Measurements from ENCODE around the gene CLASP2.
A peak's percentile ranks its signal among the peaks of the same experiment; 100 is the strongest.

CLASP2 gene

DNA sequence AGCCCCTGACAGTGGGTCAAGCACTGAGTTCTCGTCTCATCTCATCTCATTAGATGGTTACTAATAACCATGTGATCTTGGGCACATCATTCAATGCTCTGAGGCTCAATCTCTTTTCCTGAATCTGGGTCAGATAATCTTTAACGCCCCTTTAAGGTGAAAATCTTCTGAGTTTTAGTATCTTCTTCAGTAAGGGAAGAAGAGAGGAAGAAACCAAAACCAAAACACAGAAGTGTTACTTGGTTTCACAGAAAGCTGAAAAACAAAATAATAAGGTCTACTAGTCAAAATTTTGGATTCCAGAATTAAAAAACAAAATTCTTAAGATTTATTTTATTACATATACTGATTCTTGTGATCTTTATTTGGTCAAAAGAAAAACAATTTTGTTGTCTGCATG is 78.2 kb downstream of the CLASP2 start:
- Mint-ChIP-seq H3K27ac (no peak overlapping the region), H3K4me3 (no peak overlapping the region), H3K36me3 (peaks cover 6% of the 10 kb centered on the region), H3K9me3 (no peaks in the 10 kb centered on the region), H3K4me1 (no peaks in the 10 kb centered on the region), H3K27me3 (no peaks in the 10 kb centered on the region)
- DNase-seq (ENCODE audit: low spot score in 2 of 2) (no peak), ATAC-seq (ENCODE audit: low read depth) (no peak)

DNA sequence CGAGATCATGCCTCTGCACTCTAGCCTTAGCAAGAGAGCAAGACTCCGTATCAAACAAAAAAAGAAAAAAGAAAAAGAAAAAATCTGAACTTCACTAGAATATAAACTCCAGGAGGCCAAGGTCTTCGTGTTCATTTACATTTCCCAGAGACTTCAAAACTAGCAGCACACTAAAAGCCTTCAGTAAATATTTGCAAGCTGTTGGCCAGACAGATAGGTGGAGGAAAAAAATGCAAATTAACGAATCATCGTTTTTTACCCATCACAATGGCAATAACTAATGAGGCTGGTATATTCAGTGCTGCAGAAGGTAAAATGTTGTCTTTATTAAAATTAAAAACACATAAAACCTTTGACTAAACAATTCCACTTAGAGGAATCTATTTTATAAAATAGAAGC is 80.6 kb downstream of the CLASP2 start:
- ATAC-seq (ENCODE audit: low read depth) (no peak), DNase-seq (ENCODE audit: low spot score in 2 of 2) (no peak)
- H3K4me1 Mint-ChIP-seq, result no peaks in the 10 kb centered on the region
- no peaks in the 10 kb centered on the region for H3K9me3 Mint-ChIP-seq
- H3K36me3 Mint-ChIP-seq, result peaks cover 11% of the 10 kb centered on the region
- no peak overlapping the region for H3K27ac Mint-ChIP-seq
- no peak overlapping the region for H3K4me3 Mint-ChIP-seq
- H3K27me3 Mint-ChIP-seq, result no peaks in the 10 kb centered on the region

DNA sequence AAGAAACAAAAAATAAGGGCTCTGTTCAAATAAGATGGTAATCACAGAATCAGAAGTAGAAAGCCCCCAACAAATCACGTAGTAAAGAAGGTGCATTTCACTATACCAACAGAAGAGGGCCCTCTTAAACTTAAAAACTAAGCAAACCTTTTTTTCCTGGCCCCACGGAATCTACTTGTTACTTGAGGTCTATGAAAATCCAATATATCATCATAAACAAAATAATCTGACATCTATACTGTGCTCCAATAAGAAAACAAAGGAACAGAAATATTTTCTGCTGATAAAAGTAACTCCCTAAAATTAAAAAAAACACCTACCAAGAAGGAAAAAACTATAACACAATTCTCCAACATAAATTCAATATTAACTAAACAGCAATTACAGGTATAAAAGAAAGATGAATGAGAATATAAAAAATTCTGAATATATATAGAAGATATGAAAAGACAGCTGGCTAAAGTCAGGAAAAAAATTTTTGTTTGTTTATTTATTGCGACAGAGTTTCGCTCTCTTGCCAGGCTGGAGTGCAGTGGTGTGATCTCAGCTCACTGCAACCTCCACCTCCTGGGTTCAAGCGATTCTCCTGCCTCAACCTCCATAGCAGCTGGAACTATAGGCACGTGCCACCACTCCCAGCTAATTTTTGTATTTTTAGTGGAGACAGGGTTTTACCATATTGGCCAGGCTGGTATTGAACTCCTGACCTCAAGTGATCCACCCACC is 81.8 kb downstream of the CLASP2 start:
- peak in 1 of 2 donors; percentile 7 for DNase-seq (ENCODE audit: low spot score in 2 of 2)

DNA sequence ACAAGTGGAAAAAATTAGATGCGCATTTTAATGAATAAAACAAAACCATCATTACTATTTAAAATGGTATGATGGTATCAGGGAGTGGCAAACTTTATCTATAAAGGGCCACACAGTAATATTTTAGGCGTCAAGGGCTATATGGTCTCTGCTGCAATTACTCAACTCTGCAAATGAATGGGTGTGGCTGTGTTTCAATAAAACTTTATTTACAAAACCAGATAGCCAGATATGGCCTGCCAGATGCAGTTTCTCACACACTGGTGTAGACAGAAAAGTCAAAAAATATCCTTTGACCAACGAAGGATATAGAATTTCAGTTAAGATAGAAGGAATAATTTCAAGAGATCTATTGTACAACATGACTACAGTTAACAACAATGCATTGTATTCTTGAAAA is 83.8 kb downstream of the CLASP2 start:
- ATAC-seq (ENCODE audit: low read depth) (no peak), DNase-seq (ENCODE audit: low spot score in 2 of 2) (no peak)
- Mint-ChIP-seq H3K27ac (no peak overlapping the region), H3K36me3 (peaks cover 10% of the 10 kb centered on the region), H3K27me3 (no peaks in the 10 kb centered on the region), H3K9me3 (no peaks in the 10 kb centered on the region), H3K4me1 (no peaks in the 10 kb centered on the region), H3K4me3 (no peak overlapping the region)

More for the DNA sequence above, 81.8 kb downstream of the CLASP2 start:
- H3K4me1 Mint-ChIP-seq, result no peaks in the 10 kb centered on the region
- H3K27me3 Mint-ChIP-seq, result no peaks in the 10 kb centered on the region
- H3K36me3 Mint-ChIP-seq, result peaks cover 11% of the 10 kb centered on the region
- H3K9me3 Mint-ChIP-seq, result no peaks in the 10 kb centered on the region
- no peak overlapping the region for H3K27ac Mint-ChIP-seq
- H3K4me3 Mint-ChIP-seq, result no peak overlapping the region
- no peak for ATAC-seq (ENCODE audit: low read depth)

GRCh38 chr3:33629219-33629618 is 88.8 kb downstream of the CLASP2 start:
- Mint-ChIP-seq H3K9me3 (no peaks in the 10 kb centered on the region), H3K27ac (no peak overlapping the region), H3K4me1 (no peaks in the 10 kb centered on the region), H3K4me3 (no peak overlapping the region), H3K36me3 (peaks cover 10% of the 10 kb centered on the region), H3K27me3 (no peaks in the 10 kb centered on the region)
- no peak for ATAC-seq (ENCODE audit: low read depth)
- DNase-seq (ENCODE audit: low spot score in 2 of 2), result no peak

GRCh38 chr3:33624756-33625155 is 93.3 kb downstream of the CLASP2 start:
- no peaks in the 10 kb centered on the region for H3K27me3 Mint-ChIP-seq
- DNase-seq (ENCODE audit: low spot score in 2 of 2), result no peak
- peaks cover 21% of the 10 kb centered on the region for H3K36me3 Mint-ChIP-seq
- ATAC-seq (ENCODE audit: low read depth), result no peak
- H3K9me3 Mint-ChIP-seq, result no peaks in the 10 kb centered on the region
- H3K4me1 Mint-ChIP-seq, result no peaks in the 10 kb centered on the region
- no peak overlapping the region for H3K4me3 Mint-ChIP-seq
- no peak overlapping the region for H3K27ac Mint-ChIP-seq

DNA sequence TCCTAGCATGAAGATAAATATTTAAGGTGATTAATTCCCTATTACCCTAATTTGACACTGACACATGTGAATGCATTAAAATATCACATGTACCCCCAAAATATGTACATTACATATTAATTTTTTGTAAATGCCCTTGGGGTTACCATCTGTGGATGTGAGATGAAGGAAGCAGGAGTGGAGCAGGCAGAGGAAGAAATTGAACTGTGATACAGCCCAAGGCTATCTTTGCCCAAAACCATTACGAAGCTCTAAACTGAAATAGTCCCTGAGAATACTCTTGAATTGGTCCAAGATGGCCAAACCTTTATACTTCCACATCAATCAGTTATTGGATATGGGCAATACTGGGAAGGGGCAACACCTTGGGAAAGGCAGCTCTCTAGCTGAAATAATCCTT is 105.0 kb downstream of the CLASP2 start:
- Mint-ChIP-seq H3K9me3 (no peaks in the 10 kb centered on the region), H3K36me3 (peaks cover 38% of the 10 kb centered on the region), H3K27me3 (no peaks in the 10 kb centered on the region), H3K4me1 (no peaks in the 10 kb centered on the region), H3K4me3 (no peak overlapping the region), H3K27ac (no peak overlapping the region)
- no peak for DNase-seq (ENCODE audit: low spot score in 2 of 2)
- no peak for ATAC-seq (ENCODE audit: low read depth)

- peaks cover 38% of the 10 kb centered on the region for H3K36me3 Mint-ChIP-seq
- H3K9me3 Mint-ChIP-seq, result no peaks in the 10 kb centered on the region
- H3K27ac Mint-ChIP-seq, result no peak overlapping the region
- DNase-seq (ENCODE audit: low spot score in 2 of 2), result no peak
- ATAC-seq (ENCODE audit: low read depth), result no peak
- no peaks in the 10 kb centered on the region for H3K27me3 Mint-ChIP-seq
- H3K4me1 Mint-ChIP-seq, result no peaks in the 10 kb centered on the region
- H3K4me3 Mint-ChIP-seq, result no peak overlapping the region
Measured at GRCh38 chr3:33612607-33613006, 105.4 kb downstream of the CLASP2 start.

GRCh38 chr3:33602829-33603228 is 115.2 kb downstream of the CLASP2 start:
- no peaks in the 10 kb centered on the region for H3K27me3 Mint-ChIP-seq
- peaks cover 45% of the 10 kb centered on the region for H3K36me3 Mint-ChIP-seq
- DNase-seq (ENCODE audit: low spot score in 2 of 2), result no peak
- peaks cover 4% of the 10 kb centered on the region for H3K4me1 Mint-ChIP-seq
- H3K27ac Mint-ChIP-seq, result no peak overlapping the region
- no peak for ATAC-seq (ENCODE audit: low read depth)
- no peaks in the 10 kb centered on the region for H3K9me3 Mint-ChIP-seq
- H3K4me3 Mint-ChIP-seq, result no peak overlapping the region

DNA sequence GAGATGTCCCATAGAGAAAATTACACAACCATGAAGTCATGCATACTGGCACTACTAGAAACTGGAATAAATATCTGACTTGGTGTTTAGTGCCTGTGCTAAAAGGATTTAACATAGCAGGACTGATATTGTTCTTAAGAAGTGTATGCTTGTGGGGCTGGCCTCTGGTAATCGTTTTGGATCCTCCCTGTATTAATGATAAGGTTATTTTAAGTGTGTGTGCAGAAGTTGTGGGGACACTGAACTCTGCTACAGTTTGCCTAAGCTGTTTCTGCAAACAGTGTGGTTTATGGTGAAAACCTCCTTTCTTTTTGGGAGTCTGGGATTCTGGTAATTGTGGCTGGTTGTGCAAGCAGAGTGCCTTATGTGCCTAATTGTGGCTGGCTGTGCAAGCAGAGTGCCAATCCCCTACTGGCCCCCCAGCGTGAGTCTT is 120.8 kb downstream of the CLASP2 start:
- H3K27ac Mint-ChIP-seq, result peak overlapping the region; percentile 66
- no peak overlapping the region for H3K4me3 Mint-ChIP-seq
- H3K9me3 Mint-ChIP-seq, result no peaks in the 10 kb centered on the region
- peaks cover 4% of the 10 kb centered on the region for H3K4me1 Mint-ChIP-seq
- ATAC-seq (ENCODE audit: low read depth), result no peak
- no peak for DNase-seq (ENCODE audit: low spot score in 2 of 2)
- H3K27me3 Mint-ChIP-seq, result no peaks in the 10 kb centered on the region
- peaks cover 28% of the 10 kb centered on the region for H3K36me3 Mint-ChIP-seq

- DNase-seq (ENCODE audit: low spot score in 2 of 2), result no peak
- no peak for ATAC-seq (ENCODE audit: low read depth)
- Mint-ChIP-seq H3K4me1 (no peaks in the 10 kb centered on the region), H3K27me3 (no peaks in the 10 kb centered on the region), H3K9me3 (no peaks in the 10 kb centered on the region), H3K36me3 (peaks cover 16% of the 10 kb centered on the region), H3K27ac (no peak overlapping the region), H3K4me3 (no peak overlapping the region)
Measured at GRCh38 chr3:33592999-33593398, 125.1 kb downstream of the CLASP2 start.

DNA sequence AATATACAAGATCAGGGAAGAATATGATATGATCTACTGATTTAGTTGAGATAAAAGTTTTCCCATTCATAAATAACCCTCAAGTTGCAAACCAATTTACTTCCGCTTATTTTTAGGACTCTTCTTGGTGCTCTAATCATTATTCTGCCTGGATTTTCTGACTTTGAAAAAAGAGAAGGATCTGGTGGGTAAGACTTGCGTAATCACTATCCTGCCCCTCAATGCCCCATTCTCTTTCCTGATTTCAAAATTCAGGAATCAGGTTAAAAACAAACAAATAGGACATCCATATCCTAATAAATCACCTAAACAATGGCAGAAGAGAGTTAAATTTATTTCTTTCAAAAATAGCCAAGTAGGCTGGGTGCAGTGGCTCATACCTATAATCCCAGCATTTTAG is 127.5 kb downstream of the CLASP2 start:
- H3K27ac Mint-ChIP-seq, result peak overlapping the region; percentile 38
- DNase-seq (ENCODE audit: low spot score in 2 of 2) (no peak), ATAC-seq (ENCODE audit: low read depth) (no peak)
- no peaks in the 10 kb centered on the region for H3K27me3 Mint-ChIP-seq
- H3K36me3 Mint-ChIP-seq, result peaks cover 14% of the 10 kb centered on the region
- H3K4me1 Mint-ChIP-seq, result no peaks in the 10 kb centered on the region
- H3K4me3 Mint-ChIP-seq, result no peak overlapping the region
- H3K9me3 Mint-ChIP-seq, result no peaks in the 10 kb centered on the region

DNA sequence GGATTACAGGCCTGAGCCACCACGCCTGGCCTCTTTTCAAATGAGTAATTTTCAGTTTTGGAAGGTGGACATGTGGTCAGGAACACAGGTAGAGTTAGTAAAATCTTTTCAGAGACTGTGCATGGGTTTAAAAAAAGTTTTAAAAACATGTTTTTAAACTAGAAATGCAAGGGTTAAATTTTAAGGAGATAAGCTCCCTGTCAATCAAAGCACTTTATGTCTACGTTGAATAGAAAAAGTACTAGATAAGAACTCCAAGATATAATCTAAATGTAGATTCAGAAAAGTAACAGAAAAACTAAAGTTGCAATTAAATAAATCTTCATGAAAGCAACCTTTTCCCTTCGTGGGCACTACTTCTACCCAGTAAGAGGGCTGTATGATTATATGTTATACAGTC is 131.7 kb downstream of the CLASP2 start:
- Mint-ChIP-seq H3K9me3 (no peaks in the 10 kb centered on the region), H3K27ac (no peak overlapping the region), H3K4me3 (no peak overlapping the region), H3K27me3 (no peaks in the 10 kb centered on the region), H3K4me1 (no peaks in the 10 kb centered on the region), H3K36me3 (peaks cover 21% of the 10 kb centered on the region)
- ATAC-seq (ENCODE audit: low read depth) (no peak), DNase-seq (ENCODE audit: low spot score in 2 of 2) (no peak)

DNA sequence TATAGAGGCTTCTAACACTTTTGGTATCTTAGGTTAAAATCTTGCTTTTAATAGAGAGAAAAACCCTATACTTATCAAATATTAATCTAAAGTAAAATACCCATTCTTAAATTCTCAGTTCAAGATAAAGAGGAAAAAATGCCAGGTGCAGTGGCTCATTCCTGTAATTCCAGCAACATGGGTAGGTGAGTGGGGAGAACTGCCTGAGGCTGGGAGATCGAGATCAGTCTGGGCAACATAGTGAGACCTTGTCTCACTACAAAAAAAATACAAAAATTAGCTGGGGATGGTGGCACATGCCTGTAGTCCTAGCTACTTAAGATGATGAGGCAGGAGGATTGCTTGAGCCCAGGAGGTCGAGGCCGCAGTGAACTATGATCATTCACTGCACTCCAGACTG is 135.8 kb downstream of the CLASP2 start:
- H3K4me3 Mint-ChIP-seq, result no peak overlapping the region
- H3K4me1 Mint-ChIP-seq, result no peaks in the 10 kb centered on the region
- no peak overlapping the region for H3K27ac Mint-ChIP-seq
- no peaks in the 10 kb centered on the region for H3K9me3 Mint-ChIP-seq
- ATAC-seq (ENCODE audit: low read depth) (no peak), DNase-seq (ENCODE audit: low spot score in 2 of 2) (no peak)
- no peaks in the 10 kb centered on the region for H3K27me3 Mint-ChIP-seq
- peaks cover 19% of the 10 kb centered on the region for H3K36me3 Mint-ChIP-seq

GRCh38 chr3:33581666-33582065 is 136.4 kb downstream of the CLASP2 start:
- H3K4me3 Mint-ChIP-seq, result no peak overlapping the region
- H3K9me3 Mint-ChIP-seq, result no peaks in the 10 kb centered on the region
- ATAC-seq (ENCODE audit: low read depth) (no peak), DNase-seq (ENCODE audit: low spot score in 2 of 2) (no peak)
- H3K4me1 Mint-ChIP-seq, result no peaks in the 10 kb centered on the region
- no peak overlapping the region for H3K27ac Mint-ChIP-seq
- H3K27me3 Mint-ChIP-seq, result no peaks in the 10 kb centered on the region
- peaks cover 18% of the 10 kb centered on the region for H3K36me3 Mint-ChIP-seq

All from memory B cell (primary cell).